Measurements from ENCODE around the gene EP300.

Gene EP300

DNA sequence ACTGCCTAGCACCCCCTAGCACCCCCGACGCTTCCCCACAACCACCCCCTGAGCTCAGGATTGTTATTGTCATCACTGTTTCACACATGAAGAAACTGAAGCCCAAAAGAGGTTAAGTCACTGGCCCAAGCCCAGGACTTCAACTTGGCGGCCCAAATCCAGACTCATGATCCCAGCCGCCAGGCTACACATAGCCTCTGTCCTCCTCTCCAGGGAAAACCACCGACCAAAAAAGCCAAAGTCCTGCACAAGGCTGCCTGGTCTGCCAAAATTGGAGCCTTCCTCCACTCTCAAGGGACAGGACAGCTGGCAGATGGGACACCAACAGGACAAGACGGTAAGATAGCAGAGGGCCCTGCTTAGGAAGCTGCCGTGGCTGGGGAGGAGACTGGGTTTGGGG is 123.5 kb downstream of the EP300 start:
- no peak for DNase-seq

GRCh38 chr22:41216984-41217383 is 124.6 kb downstream of the EP300 start:
- DNase-seq: no peak

DNA sequence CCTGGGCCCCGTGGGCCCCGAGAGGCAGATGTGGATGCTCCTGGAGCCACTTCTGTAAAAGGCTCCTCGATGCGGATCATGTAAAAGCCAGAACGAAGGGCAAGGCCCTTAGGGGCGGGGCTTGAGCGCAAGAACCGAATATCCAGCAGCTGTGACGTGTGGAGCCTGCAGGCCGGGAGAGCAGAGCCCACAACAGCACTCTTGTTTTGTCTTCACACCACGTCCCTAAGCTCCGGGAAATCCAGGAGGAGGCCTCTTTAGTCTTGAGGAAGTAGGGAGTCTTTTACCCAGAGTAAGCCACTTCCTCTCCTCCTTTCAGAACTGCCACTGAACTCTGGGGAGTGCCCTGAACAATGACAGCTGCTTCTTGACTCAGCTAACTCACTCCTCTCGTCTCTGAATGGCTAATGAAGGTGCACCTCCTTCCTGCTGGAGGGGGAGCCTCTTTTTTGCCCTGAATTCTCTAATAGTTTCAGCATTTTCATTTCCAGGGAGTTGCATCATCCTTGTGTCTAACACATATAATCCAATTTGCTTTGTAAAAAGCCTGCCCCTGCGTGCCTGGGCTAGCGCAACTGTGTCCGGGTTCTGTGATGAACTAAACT is 125.3 kb downstream of the EP300 start:
- DNase-seq: no peak

- no peak for DNase-seq
Observed at GRCh38 chr22:41222846-41223507, 130.6 kb downstream of the EP300 start.

GRCh38 chr22:41223535-41223934 is 131.1 kb downstream of the EP300 start:
- DNase-seq: no peak

DNA sequence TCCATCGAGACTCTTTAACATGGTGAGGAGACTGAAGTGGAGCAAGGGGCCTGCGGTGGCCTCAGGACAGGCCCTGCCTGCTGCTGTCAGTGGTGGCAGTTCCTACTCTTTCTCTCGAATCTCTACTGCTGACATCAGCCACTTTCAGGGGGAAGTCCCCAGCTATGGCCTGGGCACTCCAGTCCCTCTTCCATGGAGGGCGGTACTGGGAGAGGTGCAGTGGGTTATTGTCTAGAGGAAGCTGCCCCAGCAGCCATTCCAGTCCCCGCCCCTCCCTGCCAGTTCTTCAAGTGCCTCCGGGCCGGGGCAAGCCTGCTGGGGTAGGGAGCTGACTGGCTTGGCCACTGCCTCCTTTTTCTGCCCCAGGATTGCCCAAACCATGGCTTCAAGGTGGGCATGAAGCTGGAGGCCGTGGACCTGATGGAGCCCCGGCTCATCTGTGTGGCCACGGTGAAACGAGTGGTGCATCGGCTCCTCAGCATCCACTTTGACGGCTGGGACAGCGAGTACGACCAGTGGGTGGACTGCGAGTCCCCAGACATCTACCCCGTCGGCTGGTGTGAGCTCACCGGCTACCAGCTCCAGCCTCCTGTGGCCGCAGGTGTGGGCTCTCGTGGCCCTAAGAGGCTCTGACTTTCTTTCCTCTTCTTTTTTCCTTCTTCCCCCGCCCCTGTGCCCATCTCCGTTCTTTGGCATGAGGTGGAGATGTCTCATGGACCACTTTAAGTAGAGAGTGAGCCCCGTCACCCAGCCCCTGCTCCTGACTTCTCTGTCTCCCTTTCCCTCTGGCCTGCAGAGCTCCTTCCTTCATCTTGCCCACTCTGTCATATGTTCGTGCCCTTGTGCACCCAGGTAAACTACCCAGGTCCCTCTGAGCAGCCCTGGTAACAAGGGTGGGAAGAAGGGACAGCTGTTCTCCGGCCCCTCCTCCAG is 134.6 kb downstream of the EP300 start:
- DNase-seq: no peak

DNA sequence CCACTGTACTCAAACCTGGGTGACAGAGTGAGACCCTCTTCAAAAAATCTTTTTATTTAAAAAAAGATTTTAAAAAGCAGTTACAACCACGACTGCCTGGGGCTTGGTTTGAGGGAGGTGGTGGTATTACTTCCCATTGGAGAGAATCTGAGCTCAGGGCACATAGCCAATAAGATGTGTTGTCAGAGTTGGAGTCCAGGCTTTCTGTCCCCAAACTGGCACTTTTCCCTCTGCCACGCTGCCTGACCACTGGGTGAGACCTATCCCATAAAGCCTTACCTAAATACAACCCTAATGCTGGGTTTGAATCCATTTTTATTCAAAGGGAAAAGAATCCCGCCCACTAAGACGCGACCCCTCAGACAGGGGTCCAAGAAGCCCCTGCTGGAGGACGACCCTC is 136.8 kb downstream of the EP300 start:
- no peak for DNase-seq

Data from DMS 273 treated with DMSO at 0.1 percent for 48 hours (cell line).